ENCODE data around the gene MAP2. TPM values are rescaled to one million over a fixed set of nuclear protein-coding genes. Genes with fewer than 3 reads are reported as not detected.

MAP2 gene
- total and polyA plus RNA-seq, 4 donors, result 0.70 to 4.2 (median 1.9) TPM

GRCh38 chr2:209757163-209757562 lies 333.3 kb downstream of the MAP2 start:
- Histone ChIP-seq H3K27me3 (ENCODE audit: control insufficient read depth in 4 of 4, insufficient read depth in 4 of 4, low read length in 3 of 4) (peaks cover 0 to 3% (median 1%) of the 10 kb centered on the region in 4 donors), H3K4me3 (ENCODE audit: low read depth in 1 of 3, low read length in 3 of 3) (no peak overlapping the region)
- TF ChIP-seq TAF1 (conservative IDR thresholded peaks at IDR 0.05), result no peak

GRCh38 chr2:209761566-209761965 lies 337.7 kb downstream of the MAP2 start:
- 48% methylated on average over 2 of the region's 2 CpGs for WGBS
- no peaks in the 10 kb centered on the region for H3K36me3 ChIP-seq (ENCODE audit: control insufficient read depth in 4 of 4, insufficient read depth in 3 of 4, low read depth in 1 of 4, low read length in 3 of 4)
- H3K27me3 ChIP-seq (ENCODE audit: control insufficient read depth in 4 of 4, insufficient read depth in 4 of 4, low read length in 3 of 4), result no peaks in the 10 kb centered on the region
- H3K4me3 ChIP-seq (ENCODE audit: low read depth in 1 of 3, low read length in 3 of 3), result no peak overlapping the region
- DNase-seq (ENCODE audit: low spot score), result no peak
- no peaks in the 10 kb centered on the region for H3K9me3 ChIP-seq (ENCODE audit: control insufficient read depth in 4 of 4, low read length in 3 of 4)
- H3K4me1 ChIP-seq (ENCODE audit: control insufficient read depth in 4 of 4, insufficient read depth in 4 of 4, low read length in 3 of 4), result no peaks in the 10 kb centered on the region
- TF ChIP-seq GABPA (IDR thresholded peaks at IDR 0.05 in 1 of 2, conservative IDR thresholded peaks at IDR 0.05 in 1 of 2) (no peak), HNF4A (conservative IDR thresholded peaks at IDR 0.05) (no peak), CTCF (IDR thresholded peaks at IDR 0.05; ENCODE audit: low read depth, low read length, missing input control) (no peak), ZBTB33 (IDR thresholded peaks at IDR 0.05) (no peak), YY1 (IDR thresholded peaks at IDR 0.05) (no peak), TAF1 (conservative IDR thresholded peaks at IDR 0.05) (no peak), JUND (IDR thresholded peaks at IDR 0.05) (no peak), FOXA1 (IDR thresholded peaks at IDR 0.05) (no peak), HNF4G (IDR thresholded peaks at IDR 0.05) (no peak)
- no peak overlapping the region for H3K9ac ChIP-seq (ENCODE audit: low read depth in 1 of 2, low read length in 2 of 2)
- no peak overlapping the region for H3K27ac ChIP-seq (ENCODE audit: low read depth in 1 of 2, low read length in 2 of 2)

More at GRCh38 chr2:209757163-209757562, 333.3 kb downstream of the MAP2 start:
- H3K9ac ChIP-seq (ENCODE audit: low read depth in 1 of 2, low read length in 2 of 2), result no peak overlapping the region
- no peak overlapping the region for H3K27ac ChIP-seq (ENCODE audit: low read depth in 1 of 2, low read length in 2 of 2)
- H3K36me3 ChIP-seq (ENCODE audit: control insufficient read depth in 4 of 4, insufficient read depth in 3 of 4, low read depth in 1 of 4, low read length in 3 of 4), result no peaks in the 10 kb centered on the region
- no peaks in the 10 kb centered on the region for H3K9me3 ChIP-seq (ENCODE audit: control insufficient read depth in 4 of 4, low read length in 3 of 4)
- no peaks in the 10 kb centered on the region for H3K4me1 ChIP-seq (ENCODE audit: control insufficient read depth in 4 of 4, insufficient read depth in 4 of 4, low read length in 3 of 4)
- no peak for DNase-seq (ENCODE audit: low spot score)

- no peaks in the 10 kb centered on the region for H3K36me3 ChIP-seq (ENCODE audit: control insufficient read depth in 4 of 4, insufficient read depth in 3 of 4, low read depth in 1 of 4, low read length in 3 of 4)
- no peaks in the 10 kb centered on the region for H3K4me1 ChIP-seq (ENCODE audit: control insufficient read depth in 4 of 4, insufficient read depth in 4 of 4, low read length in 3 of 4)
- H3K9ac ChIP-seq (ENCODE audit: low read depth in 1 of 2, low read length in 2 of 2), result no peak overlapping the region
- H3K27me3 ChIP-seq (ENCODE audit: control insufficient read depth in 4 of 4, insufficient read depth in 4 of 4, low read length in 3 of 4), result no peaks in the 10 kb centered on the region
- no peaks in the 10 kb centered on the region for H3K9me3 ChIP-seq (ENCODE audit: control insufficient read depth in 4 of 4, low read length in 3 of 4)
- TF ChIP-seq HNF4A (conservative IDR thresholded peaks at IDR 0.05) (no peak), NR2F2 (IDR thresholded peaks at IDR 0.05) (no peak), JUND (IDR thresholded peaks at IDR 0.05) (no peak), REST (IDR thresholded peaks at IDR 0.05) (no peak)
- DNase-seq (ENCODE audit: low spot score), result no peak
- no peak overlapping the region for H3K4me3 ChIP-seq (ENCODE audit: low read depth in 1 of 3, low read length in 3 of 3)
- no peak overlapping the region for H3K27ac ChIP-seq (ENCODE audit: low read depth in 1 of 2, low read length in 2 of 2)
Measured at GRCh38 chr2:209762563-209762962, 338.7 kb downstream of the MAP2 start.

All from liver (tissue), 9 donors.